KBM-7 (cell line): ENCODE data around the gene CCNY.
"Not testable (repeated sequence)": the region's sequence is repeated elsewhere in the genome, so short reads cannot be mapped to it uniquely, and the experiment has no call there.

Experiments used
- DNase-seq: peaks from one replicate; pipeline ENCODE4 v3.0.0-alpha.2; 2015
- in situ Hi-C: fragments of 300-500 bp; cut with MboI; formaldehyde crosslinking; loops from 2 replicates; pipeline ENCODE4 v1.14.3; 2020; ENCODE audit warnings: low sequenced_read_pairs, low pct_unique_long_range_greater_than_20kb, mixed read lengths

Gene CCNY

DNA sequence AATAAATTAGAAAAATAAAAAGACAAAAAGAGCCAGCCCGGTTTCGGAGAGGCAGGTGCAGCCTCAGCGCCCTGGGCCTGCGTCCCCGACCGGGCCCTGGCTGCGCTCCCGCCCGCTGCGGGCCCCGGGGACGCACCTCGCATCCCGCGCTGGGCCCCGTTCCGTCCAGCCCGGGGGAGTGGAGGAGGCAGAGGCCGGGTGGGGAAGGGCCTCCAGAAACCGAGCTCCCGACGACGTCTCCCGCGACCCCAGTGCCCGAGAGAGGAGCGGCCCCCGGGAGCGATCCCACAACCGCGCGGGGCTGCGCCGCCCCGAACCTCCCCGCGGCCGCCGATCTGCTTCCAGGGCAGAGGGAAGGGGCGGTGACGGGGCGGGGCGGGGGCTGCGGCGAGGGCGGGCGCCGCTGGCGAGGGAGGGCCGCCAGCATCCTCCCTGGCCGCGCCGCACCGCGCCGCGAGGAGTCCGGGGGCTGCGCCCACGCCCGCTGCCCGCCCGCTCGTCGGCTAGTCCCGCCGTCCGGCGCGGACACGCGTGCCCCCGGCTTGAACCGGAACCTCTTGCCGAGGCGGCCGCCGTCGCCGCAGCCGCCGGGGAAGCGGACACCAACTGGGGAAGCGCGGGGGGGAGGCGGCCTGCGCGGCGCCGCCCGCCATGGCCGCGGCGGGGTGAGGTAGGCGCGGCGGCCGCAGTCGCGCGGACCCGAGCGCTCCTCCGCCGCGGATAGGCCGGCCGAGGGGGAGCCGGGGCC, at the start of gene CCNY:
Gene CCNY, plus strand, starts transcription at position 426 of the 748 bp plus-strand sequence. CDS start 545 bp downstream, outside the sequence.
- in situ Hi-C loops = no loop called here

DNA sequence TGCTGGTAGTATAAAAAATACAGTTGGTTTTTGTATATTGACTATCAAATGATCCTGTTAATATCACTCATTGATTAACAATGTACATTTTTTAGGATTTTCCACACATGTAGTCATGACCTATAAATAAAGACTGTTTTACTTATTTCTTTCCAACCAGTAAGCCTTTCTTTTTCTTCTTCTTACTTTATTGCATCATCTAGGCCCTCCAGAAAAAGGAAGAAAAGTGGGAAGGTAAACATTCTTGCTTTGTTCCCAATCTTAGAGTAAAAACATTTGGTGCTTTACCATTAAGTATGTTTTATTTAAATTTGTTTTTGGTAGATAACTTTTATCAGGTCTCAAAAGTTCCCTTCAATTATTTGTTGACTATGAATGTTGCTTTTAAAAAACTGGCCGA, 47.1 kb upstream of the CCNY start:
- in situ Hi-C loops = no loop called here
- no peak for DNase-seq

More for the DNA sequence above, at the start of gene CCNY:
- peak; percentile 59 for DNase-seq

DNA sequence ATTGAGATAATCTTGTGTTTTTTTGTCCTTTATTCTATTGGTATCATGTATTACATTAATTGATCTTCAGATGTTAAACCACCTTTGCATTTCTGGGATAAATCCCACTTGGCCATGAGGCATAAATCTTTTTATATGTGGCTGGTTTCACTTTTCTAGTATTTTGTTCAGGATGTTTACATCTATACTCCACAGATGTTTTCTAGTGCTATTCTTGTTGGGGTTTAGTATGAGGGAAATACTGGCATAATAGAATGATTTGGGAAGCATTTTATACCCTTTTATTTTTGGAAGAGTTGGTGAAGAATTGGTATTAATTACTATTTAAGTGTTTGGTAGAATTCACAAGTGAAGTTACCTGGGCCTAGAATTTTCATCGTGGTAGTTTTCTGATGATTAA, 41.8 kb upstream of the CCNY start:
- no peak for DNase-seq
- in situ Hi-C loops = no loop called here

DNA sequence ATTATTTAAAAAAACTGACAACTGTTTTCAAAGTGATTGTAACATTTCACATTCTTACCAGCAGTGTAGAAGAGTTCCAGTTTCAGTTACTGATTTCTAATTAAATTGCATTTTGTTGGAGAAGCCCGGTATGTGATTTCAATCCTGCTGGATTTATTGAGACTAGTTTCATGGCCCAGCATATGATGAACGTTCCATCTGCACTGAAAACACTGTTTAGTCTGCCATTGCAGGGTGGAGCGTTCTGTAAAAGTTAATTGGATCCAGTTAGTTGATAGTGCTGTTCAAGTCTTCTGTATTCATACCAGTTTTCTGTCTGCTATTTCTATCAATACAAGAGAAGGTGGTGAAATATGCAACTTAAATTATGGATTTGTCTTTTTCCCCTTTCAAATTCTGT, 37.3 kb upstream of the CCNY start:
- DNase-seq = no peak
- in situ Hi-C loops = no loop called here

DNA sequence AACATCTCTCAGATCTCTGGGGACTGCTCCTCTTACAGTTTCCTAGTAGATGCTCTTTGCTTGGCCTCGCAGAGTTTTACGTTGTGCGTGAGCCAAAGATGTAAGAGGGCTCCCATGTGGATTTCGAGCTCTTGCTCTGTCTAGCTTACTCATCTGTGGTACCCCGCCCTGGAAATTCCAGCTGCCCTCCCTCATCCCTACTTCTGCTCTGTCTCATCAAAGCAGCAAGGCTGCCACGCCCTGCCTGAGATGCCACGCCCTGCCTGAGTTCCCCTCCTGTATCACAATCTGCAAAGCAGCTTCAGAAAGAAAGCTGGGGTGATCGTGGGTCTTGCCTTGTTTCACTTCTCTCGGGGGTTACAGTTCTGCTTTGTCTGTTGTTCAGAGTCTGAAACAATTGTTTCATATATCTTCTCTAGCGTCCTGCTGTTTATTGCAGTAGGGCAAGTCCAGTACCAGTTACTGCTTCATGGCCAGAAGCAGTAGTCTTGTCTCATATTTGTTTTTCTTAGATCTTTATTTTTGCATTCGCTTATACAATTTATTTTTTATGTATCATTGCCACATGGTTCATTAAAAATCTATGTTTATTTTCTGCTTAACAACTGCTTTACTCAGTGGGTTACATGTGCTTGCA, 36.1 kb upstream of the CCNY start:
- peak; percentile 7 for DNase-seq
- in situ Hi-C loops = no loop called here

DNA sequence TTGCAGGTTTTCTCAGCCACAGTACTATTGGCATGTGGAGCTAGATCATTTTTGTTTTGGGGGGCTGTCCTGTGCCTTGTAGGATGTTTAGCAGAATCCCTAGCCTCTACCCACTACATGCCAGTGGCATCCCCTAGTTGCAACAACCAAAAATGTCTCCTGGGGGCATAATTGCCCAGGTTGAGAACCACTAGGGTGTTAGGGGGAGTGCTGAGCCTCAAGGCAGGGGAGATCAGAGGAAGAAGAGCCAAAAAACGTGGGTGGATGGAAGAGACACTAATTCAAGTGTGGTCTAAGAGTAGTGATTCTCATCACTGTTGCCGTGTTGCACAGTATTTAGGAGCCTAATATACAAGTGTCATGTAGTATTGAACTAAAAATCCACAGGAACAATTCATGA, 31.7 kb upstream of the CCNY start:
- in situ Hi-C loops = no loop called here

DNA sequence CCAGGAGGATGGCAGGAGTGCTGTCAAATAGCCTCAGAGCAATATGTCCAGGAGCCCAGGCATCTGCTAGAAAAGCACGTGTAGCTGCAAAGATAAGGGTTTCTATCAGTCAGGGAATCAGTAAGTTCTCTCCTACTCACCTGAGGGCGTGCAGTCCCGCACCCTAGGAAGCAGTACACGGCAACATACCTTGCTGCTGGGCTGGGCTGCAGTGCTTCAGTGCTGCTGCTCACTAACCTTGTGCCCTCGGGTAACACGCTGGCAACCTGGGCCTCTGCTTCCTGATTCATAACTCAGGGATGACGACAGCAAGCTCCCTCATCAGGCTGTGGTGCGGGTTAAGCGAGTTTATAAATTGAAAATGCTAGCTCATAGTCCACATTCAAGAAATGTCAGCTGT, 29.5 kb upstream of the CCNY start:
- DNase-seq = no peak
- in situ Hi-C loops = no loop called here

More for the DNA sequence above, 31.7 kb upstream of the CCNY start:
- DNase-seq = no peak

DNA sequence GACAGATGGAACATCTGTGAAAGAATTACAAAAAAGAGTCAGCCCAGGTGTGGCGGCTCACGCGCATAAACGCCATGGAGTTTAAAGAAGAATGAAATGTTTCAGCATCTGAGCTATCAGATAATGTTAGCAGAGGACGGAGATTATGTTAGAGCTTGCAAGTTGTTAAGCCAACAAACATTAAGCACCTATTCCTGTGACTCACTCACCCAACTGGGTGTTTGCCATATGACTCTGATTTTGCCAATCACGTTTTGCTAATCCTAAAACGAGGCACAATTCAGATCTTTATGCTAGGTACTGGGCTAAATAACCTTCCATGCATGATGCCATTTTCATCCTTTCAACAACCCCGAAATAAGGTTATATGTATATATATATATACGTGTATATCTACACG, 29.0 kb upstream of the CCNY start:
- no peak for DNase-seq
- in situ Hi-C loops = no loop called here

DNA sequence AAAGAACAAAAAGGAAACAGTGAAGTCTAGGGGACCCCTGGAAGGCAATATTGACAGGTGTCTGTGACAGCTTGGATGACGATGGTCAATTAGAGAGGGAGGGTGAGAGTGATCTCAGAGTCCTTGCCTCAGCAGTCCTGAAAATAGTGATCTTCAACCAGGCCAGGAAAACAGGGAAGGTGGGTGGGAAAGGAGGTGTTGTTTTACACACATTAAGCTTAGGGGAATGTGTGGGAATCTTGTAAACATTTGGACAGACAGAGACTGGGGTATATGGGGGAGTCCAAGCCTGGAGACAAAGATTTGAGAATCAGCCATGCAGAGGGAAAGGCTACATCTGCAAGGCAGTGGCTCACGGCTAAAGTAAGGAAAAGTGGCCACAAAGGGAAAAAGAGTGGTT, 27.5 kb upstream of the CCNY start:
- in situ Hi-C loops = no loop called here
- no peak for DNase-seq

DNA sequence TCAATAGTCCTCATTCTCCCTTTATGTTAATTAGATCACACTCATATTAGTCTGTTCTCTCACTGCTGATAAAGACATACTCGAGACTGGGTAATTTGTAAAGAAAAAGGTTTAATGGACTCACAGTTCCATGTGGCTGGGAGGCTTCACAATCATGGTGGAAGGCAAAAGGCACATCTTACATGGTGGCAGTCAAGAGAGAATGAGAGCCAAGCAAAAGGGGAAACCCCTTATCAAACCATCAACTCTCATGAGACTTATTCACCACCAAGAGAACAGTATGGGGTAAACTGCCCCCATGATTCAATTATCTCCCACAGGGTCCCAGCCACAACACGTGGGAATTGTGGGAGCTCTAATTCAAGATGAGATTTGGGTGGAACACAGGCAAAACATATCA, 22.2 kb upstream of the CCNY start:
- in situ Hi-C loops, DNase-seq: not testable (repeated sequence)

DNA sequence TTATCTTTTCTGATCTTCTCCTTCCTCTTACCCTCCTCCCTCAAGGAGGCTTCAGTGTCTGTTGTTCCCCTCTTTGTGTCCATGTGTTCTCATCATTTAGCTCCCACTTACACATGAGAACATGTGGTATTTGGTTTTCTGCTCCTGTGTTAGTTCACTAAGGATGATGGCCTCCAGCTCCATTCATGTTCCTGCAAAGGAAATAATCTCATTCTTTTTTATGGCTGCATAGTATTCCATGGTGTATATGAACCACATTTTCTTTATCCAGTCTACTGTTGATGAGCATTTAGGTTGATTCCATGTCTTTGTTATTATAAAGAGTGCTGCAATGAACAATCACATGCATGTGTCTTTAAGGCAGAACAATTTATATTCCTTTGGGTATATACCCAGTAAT, 21.1 kb upstream of the CCNY start:
- in situ Hi-C loops, DNase-seq: not testable (repeated sequence)

DNA sequence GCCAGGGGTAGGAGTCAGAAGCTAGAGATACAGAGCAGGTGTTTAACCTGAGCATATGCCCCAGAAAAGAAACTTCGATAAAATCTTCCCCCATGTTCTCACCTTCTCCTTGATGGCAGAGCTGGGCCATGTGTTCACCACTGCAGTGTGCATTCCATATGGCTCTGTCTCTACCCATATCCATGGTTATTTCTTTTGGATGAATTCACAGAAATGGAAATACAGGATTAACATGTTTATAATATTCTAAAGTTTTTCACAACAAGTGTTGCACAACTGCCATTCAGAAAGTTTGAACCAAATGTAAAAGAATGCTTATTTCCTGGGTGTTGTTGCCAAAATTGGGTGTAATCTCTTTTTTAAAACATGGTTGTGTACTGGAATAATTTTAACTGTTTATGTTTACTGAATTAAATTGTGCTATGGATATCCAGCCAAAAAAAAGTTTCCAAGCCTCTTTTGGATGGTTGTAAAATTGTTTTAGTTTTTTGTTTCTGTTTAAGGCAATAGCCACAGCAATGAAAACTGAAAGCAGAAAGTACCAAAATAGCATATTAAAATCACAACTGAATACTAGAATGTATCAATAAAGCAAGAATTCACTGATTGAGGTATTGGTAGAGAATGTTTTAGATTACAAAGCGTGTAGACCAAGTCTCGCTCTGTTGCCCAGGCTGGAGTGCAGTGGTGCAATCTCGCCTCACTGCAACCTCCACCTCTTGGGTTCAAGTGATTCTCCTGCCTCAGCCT, 19.9 kb upstream of the CCNY start:
- DNase-seq = no peak
- in situ Hi-C loops = no loop called here

DNA sequence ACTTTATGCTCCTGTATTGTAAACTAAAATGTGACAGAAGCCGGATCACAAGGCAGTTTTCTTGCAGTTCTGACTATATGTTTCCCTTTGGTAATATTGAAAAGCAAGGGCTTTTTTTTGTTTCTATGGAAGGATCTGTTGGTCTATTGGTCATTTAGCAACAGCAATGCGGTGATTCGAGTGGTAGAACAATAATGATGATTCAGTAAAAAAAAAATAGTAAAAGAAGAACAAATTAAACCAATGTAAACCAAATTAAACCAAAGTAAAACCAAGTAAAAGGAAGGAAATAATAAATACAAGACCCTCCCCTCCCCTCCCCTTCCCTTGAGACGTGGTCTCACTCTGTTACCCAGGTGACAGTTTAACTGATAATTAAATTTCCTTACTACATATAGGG, 17.8 kb upstream of the CCNY start:
- in situ Hi-C loops = no loop called here
- no peak for DNase-seq

DNA sequence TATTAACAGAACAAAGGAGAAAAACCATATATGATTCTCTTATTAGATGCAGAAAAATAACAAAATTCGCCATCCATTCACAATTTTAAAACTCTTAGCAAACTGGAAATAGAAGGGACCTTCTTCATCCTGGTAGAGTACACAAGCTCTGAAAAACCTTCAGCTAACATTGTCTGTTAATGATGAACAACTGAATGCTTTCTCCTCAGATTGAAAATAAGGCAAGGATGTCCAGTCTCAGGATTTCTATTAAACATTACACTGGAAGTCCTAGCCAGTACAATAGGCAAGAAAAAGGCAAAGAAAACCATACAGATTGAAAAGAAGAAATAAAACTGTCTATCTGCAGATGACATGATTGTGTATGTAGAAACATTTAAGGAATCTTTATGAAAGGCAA, 16.0 kb upstream of the CCNY start:
- in situ Hi-C loops = no loop called here
- DNase-seq = no peak

DNA sequence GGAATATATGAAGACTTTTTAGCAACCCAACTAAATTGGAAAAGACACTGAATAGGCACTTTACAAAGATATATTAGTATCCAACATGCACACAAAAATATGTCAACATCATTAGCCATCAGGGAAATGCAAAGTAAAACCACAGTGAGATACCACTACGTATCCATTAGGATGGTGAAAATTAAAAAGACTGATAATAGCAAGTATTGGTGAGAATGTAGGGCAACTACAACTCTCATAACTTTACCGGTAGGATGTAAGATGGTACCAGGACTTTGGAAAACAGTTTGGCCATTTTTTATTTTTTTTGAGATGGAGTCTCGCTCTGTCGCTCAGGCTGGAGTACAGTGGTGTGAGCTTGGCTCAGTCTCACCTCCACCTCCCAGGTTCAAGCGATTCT, 13.7 kb upstream of the CCNY start:
- no peak for DNase-seq
- in situ Hi-C loops = no loop called here

DNA sequence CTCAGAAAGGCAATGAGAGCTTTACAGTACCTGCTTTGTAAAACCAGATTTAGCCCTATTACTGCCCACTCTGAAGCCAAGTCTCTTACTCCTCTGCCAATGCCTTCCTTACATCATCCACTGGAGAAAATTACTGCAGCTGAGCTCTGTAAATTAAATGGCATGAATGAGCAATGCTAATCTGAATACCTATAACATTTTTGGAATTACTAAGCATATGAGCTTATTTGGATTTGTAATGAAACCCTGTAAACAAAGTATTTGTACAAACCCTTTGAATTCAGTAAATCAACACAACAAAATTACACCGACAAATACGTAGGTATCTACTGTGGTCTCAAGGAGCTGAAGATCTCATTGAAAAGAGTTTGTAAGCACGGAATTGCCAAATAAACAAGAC, 12.1 kb upstream of the CCNY start:
- in situ Hi-C loops = no loop called here
- no peak for DNase-seq

DNA sequence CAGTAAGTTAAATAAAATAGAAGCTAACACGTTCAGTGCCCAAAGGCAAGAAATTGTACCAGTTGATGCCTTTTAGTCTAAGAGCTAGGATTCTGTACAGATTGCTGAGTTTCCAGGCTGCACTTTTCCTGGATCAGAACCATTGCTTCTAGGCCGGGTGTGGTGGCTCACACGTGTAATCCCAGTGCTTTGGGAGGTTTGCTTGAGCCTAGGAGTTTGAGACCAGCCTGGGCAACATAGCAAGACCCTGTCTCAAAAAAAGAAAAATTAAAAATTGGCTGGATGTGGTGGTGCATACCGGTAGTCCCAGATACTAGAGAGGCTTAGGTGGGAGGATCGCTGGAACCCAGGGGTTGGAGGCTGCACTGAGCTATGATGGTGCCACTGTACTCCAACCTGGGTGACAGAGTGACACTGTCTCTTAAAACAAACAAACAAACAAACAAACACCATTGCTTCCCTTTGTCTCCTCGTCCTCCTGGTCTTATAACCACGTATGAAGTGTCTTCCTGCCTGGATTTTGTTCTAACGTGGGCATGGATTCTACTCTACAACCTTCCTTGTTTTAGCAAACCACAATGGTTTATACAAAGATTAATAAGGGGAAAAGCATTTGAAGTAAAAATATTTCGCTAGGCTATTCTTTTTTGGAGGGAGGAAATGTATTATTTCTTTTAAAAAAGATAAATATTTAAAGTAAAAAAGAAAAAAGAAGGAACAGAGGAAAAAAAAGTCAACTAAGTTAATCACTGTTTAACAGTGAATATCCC, 9.7 kb upstream of the CCNY start:
- in situ Hi-C loops = no loop called here
- DNase-seq = no peak

DNA sequence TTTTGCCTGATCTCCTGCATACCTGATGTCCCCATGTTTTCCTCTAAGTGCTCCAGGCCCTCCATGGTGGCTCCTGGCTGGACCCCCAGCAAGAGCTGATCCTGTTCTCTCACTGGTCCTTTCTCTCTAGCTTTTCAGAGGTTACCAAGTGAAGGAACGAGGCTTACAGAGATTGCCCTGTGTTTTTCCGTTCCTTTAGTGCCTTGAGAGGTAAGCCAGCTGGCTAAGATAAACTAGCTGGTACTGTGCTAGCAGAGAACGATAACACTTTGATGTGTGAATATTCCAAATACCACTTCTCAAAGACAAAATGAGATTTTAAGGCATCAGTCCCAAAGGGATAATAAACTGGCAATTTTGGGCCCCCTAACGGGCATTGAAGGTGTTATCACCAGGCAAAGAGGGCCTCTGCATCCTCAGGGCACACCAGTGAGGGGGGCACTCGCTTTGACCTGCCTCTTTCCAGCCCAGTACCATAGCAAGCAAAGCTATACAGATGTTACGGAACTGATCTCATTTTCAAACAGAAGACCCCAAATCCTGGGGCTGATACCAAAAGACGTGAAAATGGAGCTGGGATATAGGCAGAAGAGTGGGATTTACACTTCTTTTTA, 8.4 kb upstream of the CCNY start:
- in situ Hi-C loops = no loop called here
- DNase-seq = no peak

DNA sequence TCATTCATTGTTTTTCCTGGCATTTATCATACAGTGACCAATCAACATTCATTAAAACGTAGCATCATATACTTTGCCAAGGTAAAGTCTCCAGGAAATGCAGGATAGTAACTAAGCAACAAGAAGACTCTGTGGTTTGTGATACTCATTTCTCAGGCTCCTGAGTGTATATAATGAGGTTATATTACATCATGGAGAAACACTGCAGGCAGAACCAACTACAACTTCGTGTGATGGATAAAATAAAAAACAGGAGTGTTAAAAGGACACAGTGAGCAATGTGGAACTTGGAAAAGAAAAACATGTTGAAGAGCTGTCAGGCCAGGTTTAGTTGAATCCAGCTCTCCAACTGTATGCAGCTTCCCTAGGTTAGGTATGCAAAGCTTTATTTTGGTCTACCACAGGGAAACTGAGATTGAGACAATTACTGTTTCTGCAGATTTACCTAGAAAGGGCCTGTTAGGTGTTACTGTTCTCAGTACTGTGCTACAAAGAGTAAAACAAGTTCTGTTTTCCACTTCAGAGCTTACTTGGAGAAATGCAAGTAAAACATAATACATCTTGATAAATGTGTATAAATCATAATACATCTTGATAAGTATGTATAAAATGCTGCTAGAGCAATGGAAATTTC, 7.8 kb upstream of the CCNY start:
- no peak for DNase-seq
- in situ Hi-C loops = no loop called here
